HG03060 (cell line): ENCODE measurements around the gene HHIPL1.

Experiments used
- ATAC-seq: cut with Tn5 transposase; IDR thresholded peaks from one replicate; pipeline ENCODE4 v1.9.1; 2021; ENCODE audit warnings: low read depth, moderate number of reproducible peaks; ENCODE audit not compliant: unreplicated experiment

The HHIPL1 gene

GRCh38 chr14:99644723-99645544, at the start of gene HHIPL1:
TSS of gene HHIPL1 (plus strand) at chr14:99645129. CDS start at chr14:99645208, 79 bp downstream.
- ATAC-seq, result no peak

- ATAC-seq, result no peak
Measured at GRCh38 chr14:99595524-99595923, 49.4 kb upstream of the HHIPL1 start.

- no peak for ATAC-seq
Measured at GRCh38 chr14:99596071-99596627, 48.8 kb upstream of the HHIPL1 start.

- ATAC-seq, result no peak
Measured at GRCh38 chr14:99596772-99597171, 48.2 kb upstream of the HHIPL1 start.

GRCh38 chr14:99597911-99598600, 46.9 kb upstream of the HHIPL1 start:
- ATAC-seq, result no peak

- no peak for ATAC-seq
Measured at GRCh38 chr14:99598774-99599173, 46.2 kb upstream of the HHIPL1 start.

- ATAC-seq, result no peak
Measured at GRCh38 chr14:99599393-99599792, 45.5 kb upstream of the HHIPL1 start.

GRCh38 chr14:99600232-99600888, 44.6 kb upstream of the HHIPL1 start:
- ATAC-seq, result no peak

- no peak for ATAC-seq
Measured at GRCh38 chr14:99601361-99601831, 43.5 kb upstream of the HHIPL1 start.

- no peak for ATAC-seq
Measured at GRCh38 chr14:99602054-99602787, 42.7 kb upstream of the HHIPL1 start.

- no peak for ATAC-seq
Measured at GRCh38 chr14:99602788-99603415, 42.0 kb upstream of the HHIPL1 start.

GRCh38 chr14:99603471-99604277, 41.3 kb upstream of the HHIPL1 start, which contains the start of gene CCDC85C:
TSS of gene CCDC85C (minus strand) at chr14:99604207. CDS start at chr14:99603959, 248 bp downstream.
- no peak for ATAC-seq

GRCh38 chr14:99604278-99604765, 40.6 kb upstream of the HHIPL1 start:
- ATAC-seq, result peak; percentile 35

- ATAC-seq, result peak; percentile 3
Measured at GRCh38 chr14:99604766-99605298, 40.1 kb upstream of the HHIPL1 start.

- no peak for ATAC-seq
Measured at GRCh38 chr14:99605299-99605961, 39.5 kb upstream of the HHIPL1 start.

GRCh38 chr14:99606359-99606758, 38.6 kb upstream of the HHIPL1 start:
- ATAC-seq, result no peak

- ATAC-seq, result no peak
Measured at GRCh38 chr14:99608591-99608990, 36.3 kb upstream of the HHIPL1 start.
